Brain microvascular endothelial cell (primary cell): ENCODE results near the gene OSBPL10.
"Not testable (repeated sequence)": the region's sequence is repeated elsewhere in the genome, so short reads cannot be mapped to it uniquely, and the experiment has no call there.

Experiments used
- DNase-seq: peaks from one replicate; pipeline ENCODE4 v3.0.0-alpha.2; 2020
- H3K27ac ChIP-seq: fragments of 250-450 bp; sonication (Bioruptor Pico); 2 replicates; pipeline ENCODE4 v1.5.1; 2020; ENCODE audit warnings: mild to moderate bottlenecking, moderate library complexity
- H3K27me3 ChIP-seq: fragments of 250-450 bp; sonication (Bioruptor Pico); replicated peaks from 2 replicates; pipeline ENCODE4 v1.5.1; 2020; ENCODE audit warnings: mild to moderate bottlenecking
- H3K36me3 ChIP-seq: fragments of 250-450 bp; sonication (Bioruptor Pico); replicated peaks from 2 replicates; pipeline ENCODE4 v1.5.1; 2020; ENCODE audit warnings: mild to moderate bottlenecking
- H3K4me3 ChIP-seq: 2 replicates; pipeline ENCODE4 v1.5.1; 2011; ENCODE audit warnings: low read depth, mild to moderate bottlenecking, control low read depth, low read length, moderate library complexity
- in situ Hi-C: cut with HindIII; loops from 2 replicates; pipeline ENCODE4 v1.10.0; 2017; ENCODE audit warnings: low sequenced_read_pairs, low pct_ligation_motif_present
- TF ChIP-seq, protein P1 (sequence below): IDR thresholded peaks from 2 replicates; pipeline ENCODE4 v1.5.1; 2011; ENCODE audit warnings: low read depth, mild to moderate bottlenecking, moderate library complexity, low read length, control low read depth, inconsistent platforms; ENCODE audit errors: missing control alignments

OSBPL10 gene

DNA sequence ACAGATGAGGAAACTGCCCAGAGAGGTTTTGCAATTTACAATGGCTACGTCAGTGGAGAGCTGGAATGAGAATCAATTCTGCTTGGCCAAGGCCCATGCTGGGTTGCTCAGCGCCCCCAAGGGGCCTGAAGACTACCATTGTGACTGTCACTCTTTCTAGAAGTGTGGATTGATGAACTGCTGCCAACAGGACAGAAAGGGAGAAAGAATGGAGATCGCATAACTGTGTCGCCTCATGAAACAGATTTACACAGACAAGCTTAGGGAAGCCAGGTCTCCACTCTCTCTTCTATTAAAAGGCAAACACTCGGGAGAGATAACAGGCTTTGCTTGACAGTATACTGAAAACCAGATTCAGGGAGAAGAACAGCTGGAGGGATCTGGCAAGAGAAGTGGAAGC, 288.3 kb downstream of the OSBPL10 start:
- no peak overlapping the region for H3K4me3 ChIP-seq
- TF ChIP-seq, protein P1, sequence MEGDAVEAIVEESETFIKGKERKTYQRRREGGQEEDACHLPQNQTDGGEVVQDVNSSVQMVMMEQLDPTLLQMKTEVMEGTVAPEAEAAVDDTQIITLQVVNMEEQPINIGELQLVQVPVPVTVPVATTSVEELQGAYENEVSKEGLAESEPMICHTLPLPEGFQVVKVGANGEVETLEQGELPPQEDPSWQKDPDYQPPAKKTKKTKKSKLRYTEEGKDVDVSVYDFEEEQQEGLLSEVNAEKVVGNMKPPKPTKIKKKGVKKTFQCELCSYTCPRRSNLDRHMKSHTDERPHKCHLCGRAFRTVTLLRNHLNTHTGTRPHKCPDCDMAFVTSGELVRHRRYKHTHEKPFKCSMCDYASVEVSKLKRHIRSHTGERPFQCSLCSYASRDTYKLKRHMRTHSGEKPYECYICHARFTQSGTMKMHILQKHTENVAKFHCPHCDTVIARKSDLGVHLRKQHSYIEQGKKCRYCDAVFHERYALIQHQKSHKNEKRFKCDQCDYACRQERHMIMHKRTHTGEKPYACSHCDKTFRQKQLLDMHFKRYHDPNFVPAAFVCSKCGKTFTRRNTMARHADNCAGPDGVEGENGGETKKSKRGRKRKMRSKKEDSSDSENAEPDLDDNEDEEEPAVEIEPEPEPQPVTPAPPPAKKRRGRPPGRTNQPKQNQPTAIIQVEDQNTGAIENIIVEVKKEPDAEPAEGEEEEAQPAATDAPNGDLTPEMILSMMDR = no peak
- no peak overlapping the region for H3K27ac ChIP-seq
- in situ Hi-C loops = no loop called here
- no peak for DNase-seq
- no peaks in the 10 kb centered on the region for H3K36me3 ChIP-seq
- no peaks in the 10 kb centered on the region for H3K27me3 ChIP-seq

GRCh38 chr3:31690771-31691170, 290.3 kb downstream of the OSBPL10 start:
- DNase-seq = no peak
- no peak overlapping the region for H3K27ac ChIP-seq
- TF ChIP-seq, protein P1 = no peak
- H3K36me3 ChIP-seq = no peaks in the 10 kb centered on the region
- in situ Hi-C loops = no loop called here
- no peak overlapping the region for H3K4me3 ChIP-seq
- H3K27me3 ChIP-seq = no peaks in the 10 kb centered on the region

DNA sequence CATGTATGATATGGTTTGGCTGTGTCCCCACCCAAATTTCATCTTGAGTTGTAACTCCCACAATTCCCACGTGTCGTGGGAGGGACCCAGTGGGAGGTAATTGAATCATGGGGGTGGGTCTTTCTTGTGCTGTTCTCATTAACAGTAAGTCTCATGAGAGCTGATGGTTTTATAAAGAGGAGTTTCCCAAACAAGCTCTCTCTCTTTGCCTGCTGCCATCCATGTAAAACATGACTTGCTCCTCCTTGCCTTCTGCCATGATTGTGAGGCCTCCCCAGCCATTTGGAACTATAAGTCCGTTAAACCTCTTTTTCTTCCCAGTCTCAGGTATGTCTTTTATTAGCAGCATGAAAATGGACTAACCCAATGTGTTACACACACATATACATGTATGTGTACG, 291.5 kb downstream of the OSBPL10 start:
- H3K27ac ChIP-seq, H3K4me3 ChIP-seq, DNase-seq, H3K27me3 ChIP-seq, in situ Hi-C loops, H3K36me3 ChIP-seq: not testable (repeated sequence)

DNA sequence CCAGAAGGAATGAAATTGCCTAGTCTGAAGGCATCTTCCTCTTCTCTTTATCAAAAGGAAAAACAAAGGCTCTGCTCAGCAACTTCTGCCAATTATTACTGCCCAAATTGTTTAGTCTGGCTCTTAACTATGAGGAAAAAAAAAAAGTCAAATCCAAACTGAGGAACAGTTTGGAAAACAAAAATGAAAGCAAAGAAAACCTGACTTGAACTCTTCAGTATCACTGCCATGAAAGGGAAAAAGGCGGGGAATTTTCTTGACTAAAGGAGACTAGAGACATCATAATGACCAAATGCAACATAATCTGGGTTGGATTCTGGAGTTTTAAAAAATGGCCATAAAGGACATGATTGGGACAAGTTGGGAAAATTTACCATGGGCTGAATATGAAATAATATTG, 292.1 kb downstream of the OSBPL10 start:
- TF ChIP-seq, protein P1 = no peak
- no peak overlapping the region for H3K4me3 ChIP-seq
- peaks cover under 1% of the 10 kb centered on the region for H3K36me3 ChIP-seq
- no peaks in the 10 kb centered on the region for H3K27me3 ChIP-seq
- DNase-seq = no peak
- in situ Hi-C loops = no loop called here
- H3K27ac ChIP-seq = no peak overlapping the region

- TF ChIP-seq, protein P1 = peak; percentile 31
- Histone ChIP-seq H3K27me3 (no peaks in the 10 kb centered on the region), H3K4me3 (no peak overlapping the region), H3K27ac (no peak overlapping the region), H3K36me3 (peaks cover 10% of the 10 kb centered on the region)
- no peak for DNase-seq
- in situ Hi-C loops = no loop called here
These were observed 293.9 kb downstream of the OSBPL10 start for GRCh38 chr3:31687020-31687802.

DNA sequence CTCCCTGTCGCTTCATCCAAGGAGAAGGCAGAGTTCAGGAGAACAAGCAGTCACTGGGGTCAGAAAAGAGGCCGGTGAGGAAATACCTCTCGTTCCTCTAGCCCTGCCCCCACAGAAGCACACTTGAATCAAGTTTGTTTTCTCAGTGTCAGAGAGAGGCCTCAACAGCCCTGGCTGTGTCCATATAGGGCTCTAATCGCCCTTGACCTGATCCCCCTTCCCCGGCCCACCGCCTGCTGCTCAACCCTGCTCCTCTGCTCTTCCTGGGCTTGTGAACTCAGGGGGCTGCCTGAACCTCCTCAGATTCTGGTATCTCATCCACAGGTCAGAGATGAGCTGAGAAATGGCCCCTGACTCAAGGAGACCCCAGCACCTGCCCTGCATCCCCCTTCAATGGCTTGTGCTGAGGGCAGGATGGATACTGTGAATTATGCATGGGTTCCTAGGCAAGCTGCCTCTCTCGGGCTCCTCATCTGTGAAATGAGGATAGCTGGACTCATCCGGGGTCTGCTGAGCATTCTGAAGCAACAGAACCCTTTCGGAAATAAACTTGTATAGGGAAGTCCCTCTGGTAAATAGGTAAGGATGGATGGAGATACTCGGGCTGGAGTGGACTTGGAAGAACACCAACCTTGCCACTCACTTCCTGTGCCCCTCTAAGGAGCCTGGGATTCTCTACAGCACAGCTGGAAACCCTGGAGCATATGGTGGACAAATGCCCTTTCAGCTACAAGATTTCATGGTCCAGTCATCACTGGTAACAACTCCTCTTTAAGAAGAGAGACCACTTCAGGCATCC, 300.8 kb downstream of the OSBPL10 start:
- Histone ChIP-seq H3K27ac (no peak overlapping the region), H3K27me3 (no peaks in the 10 kb centered on the region), H3K36me3 (peaks cover 10% of the 10 kb centered on the region), H3K4me3 (no peak overlapping the region)
- TF ChIP-seq, protein P1 = no peak
- no peak for DNase-seq
- in situ Hi-C loops = no loop called here
